GM23338 (cell line): ENCODE data around the gene HMCN2. TPM values are rescaled to one million over a fixed set of nuclear protein-coding genes. Genes with fewer than 3 reads are reported as not detected.

ENCODE experiments used
- ATAC-seq: fragments of 200-7000 bp; cut with Tn5 transposase; 3 replicates; pipeline ENCODE4 v1.9.1; 2020
- DNase-seq: peaks from one replicate; pipeline ENCODE4 v3.0.0-alpha.2; 2015; ENCODE audit warnings: low spot score
- H2AFZ ChIP-seq: fragments of 200-600 bp; sonication (generic); 2 replicates; pipeline ENCODE4 v1.8.0; 2016; ENCODE audit warnings: antibody characterized with exemption, mild to moderate bottlenecking, moderate library complexity
- H3F3A ChIP-seq: fragments of 200-600 bp; sonication (generic); replicated peaks from 2 replicates; pipeline ENCODE4 v1.8.0; 2017; ENCODE audit warnings: antibody characterized with exemption, mixed run types, low read depth
- H3K27ac ChIP-seq: fragments of 200-600 bp; sonication (generic); 2 replicates; pipeline ENCODE4 v1.6.1; 2016; ENCODE audit warnings: low read depth
- H3K27me3 ChIP-seq: fragments of 200-600 bp; sonication (generic); 2 replicates; pipeline ENCODE4 v1.8.0; 2016; ENCODE audit warnings: mild to moderate bottlenecking, mixed run types, moderate library complexity; ENCODE audit not compliant: insufficient read depth
- H3K36me3 ChIP-seq: fragments of 200-600 bp; sonication (generic); 2 replicates; pipeline ENCODE4 v1.8.0; 2016; ENCODE audit warnings: mild to moderate bottlenecking; ENCODE audit not compliant: insufficient read depth
- H3K4me1 ChIP-seq: fragments of 200-600 bp; sonication (generic); 2 replicates; pipeline ENCODE4 v1.8.0; 2016; ENCODE audit warnings: mild to moderate bottlenecking, moderate library complexity; ENCODE audit not compliant: insufficient read depth
- H3K4me2 ChIP-seq: fragments of 200-600 bp; sonication (generic); 2 replicates; pipeline ENCODE4 v1.7.1; 2017; ENCODE audit warnings: mixed run types
- H3K4me3 ChIP-seq: fragments of 200-600 bp; sonication (generic); 2 replicates; pipeline ENCODE4 v1.6.1; 2016; ENCODE audit warnings: mixed run types
- H3K79me2 ChIP-seq: fragments of 200-600 bp; sonication (generic); replicated peaks from 2 replicates; pipeline ENCODE4 v1.8.0; 2017; ENCODE audit warnings: mild to moderate bottlenecking; ENCODE audit not compliant: insufficient read depth
- H3K9me2 ChIP-seq: fragments of 200-600 bp; sonication (generic); 2 replicates; pipeline ENCODE4 v1.8.0; 2017; ENCODE audit not compliant: insufficient read depth
- H4K20me1 ChIP-seq: fragments of 200-600 bp; sonication (generic); replicated peaks from 2 replicates; pipeline ENCODE4 v1.8.0; 2017; ENCODE audit warnings: mild to moderate bottlenecking; ENCODE audit not compliant: insufficient read depth
- H3K27ac Mint-ChIP-seq: 2 replicates; pipeline ENCODE4 v1.8.0; 2020; ENCODE audit warnings: inconsistent platforms, mild to moderate bottlenecking, moderate library complexity, mixed read lengths
- H3K27me3 Mint-ChIP-seq: 3 replicates; pipeline ENCODE4 v1.8.0; 2022; ENCODE audit warnings: low read depth, mild to moderate bottlenecking, moderate library complexity, mixed read lengths, inconsistent platforms; ENCODE audit not compliant: insufficient read depth, poor library complexity
- H3K36me3 Mint-ChIP-seq: 3 replicates; pipeline ENCODE4 v1.8.0; 2021; ENCODE audit warnings: low read depth, mild to moderate bottlenecking, inconsistent platforms, moderate library complexity, mixed read lengths
- H3K4me1 Mint-ChIP-seq: 3 replicates; pipeline ENCODE4 v1.8.0; 2020; ENCODE audit warnings: mild to moderate bottlenecking, inconsistent platforms, mixed read lengths
- H3K4me3 Mint-ChIP-seq: 3 replicates; pipeline ENCODE4 v1.8.0; 2021; ENCODE audit warnings: moderate library complexity, mild to moderate bottlenecking, inconsistent platforms, mixed read lengths
- H3K9me3 Mint-ChIP-seq: 3 replicates; pipeline ENCODE4 v1.8.0; 2020; ENCODE audit warnings: moderate library complexity, mild to moderate bottlenecking, inconsistent platforms, mixed read lengths
- CREB1 ChIP-seq: fragments of 250-450 bp; sonication (Bioruptor Pico); IDR thresholded peaks from 2 replicates; pipeline ENCODE4 v1.5.0; 2020; ENCODE audit warnings: low read depth, mild to moderate bottlenecking, moderate library complexity
- EZH2 ChIP-seq: fragments of 200-600 bp; sonication (generic); IDR thresholded peaks from one replicate; pipeline ENCODE4 v1.8.0; 2017; ENCODE audit warnings: antibody characterized with exemption, mild to moderate bottlenecking, low read depth; ENCODE audit not compliant: unreplicated experiment
- EZH2phosphoT487 ChIP-seq: fragments of 200-600 bp; sonication (generic); IDR thresholded peaks from one replicate; pipeline ENCODE4 v1.8.1; 2018; ENCODE audit warnings: antibody characterized with exemption; ENCODE audit not compliant: unreplicated experiment
- JUNB ChIP-seq: IDR thresholded peaks from one replicate; pipeline ENCODE4 v1.6.1; 2016; ENCODE audit warnings: antibody characterized with exemption; ENCODE audit not compliant: unreplicated experiment
- NANOG ChIP-seq: IDR thresholded peaks from 2 replicates; pipeline ENCODE4 v1.6.1; 2016; ENCODE audit warnings: antibody characterized with exemption, borderline replicate concordance
- POLR2AphosphoS5 ChIP-seq: IDR thresholded peaks from 2 replicates; pipeline ENCODE4 v1.6.1; 2016; ENCODE audit warnings: antibody characterized with exemption, low read depth
- STAT1 ChIP-seq: IDR thresholded peaks from one replicate; pipeline ENCODE4 v1.6.1; 2016; ENCODE audit warnings: antibody characterized with exemption; ENCODE audit not compliant: unreplicated experiment
- ZNF114 ChIP-seq: fragments of 250-450 bp; sonication (Bioruptor Pico); IDR thresholded peaks from 2 replicates; pipeline ENCODE4 v1.5.0; 2020; ENCODE audit warnings: mild to moderate bottlenecking, moderate library complexity
- ZNF331 ChIP-seq: fragments of 250-450 bp; sonication (Bioruptor Pico); IDR thresholded peaks from 2 replicates; pipeline ENCODE4 v1.5.0; 2020; ENCODE audit warnings: low read depth, mild to moderate bottlenecking, moderate library complexity
- polyA plus RNA-seq: library from polyadenylated mRNA; unstranded; fragments of >200 nt; fragmentation: Nextera tagmentation; extraction: Ambion mirVana; gene quantifications from 2 replicates; pipeline ENCODE4 v1.2.1, GENCODE V29; 2016
- total RNA-seq: library from RNA; depleted of rRNA; stranded (reverse); fragments of >200 nt; shearing (Covaris generic); gene quantifications from 2 replicates; pipeline ENCODE4 v1.2.3, GENCODE V29; 2014
- TF ChIP-seq, protein P1 (sequence below): fragments of 250-450 bp; sonication (Bioruptor Pico); IDR thresholded peaks from 2 replicates; pipeline ENCODE4 v1.5.0; 2020; ENCODE audit warnings: mild to moderate bottlenecking, moderate library complexity
- TF ChIP-seq, protein P2 (sequence below): IDR thresholded peaks from one replicate; pipeline ENCODE4 v1.6.1; 2018; ENCODE audit warnings: antibody characterized with exemption; ENCODE audit not compliant: unreplicated experiment
- TF ChIP-seq, protein P3 (sequence below), 2 experiments: fragments of 200-600 bp in 1 of 2; sonication (generic) in 1 of 2; conservative IDR thresholded peaks; 2 replicates each; pipeline versions ENCODE4 v1.5.1 to v1.6.1; 2016 to 2017; ENCODE audit warnings: antibody characterized with exemption in 2 of 2, low read depth in 2 of 2, mild to moderate bottlenecking in 2 of 2, moderate library complexity in 1 of 2
- TF ChIP-seq, protein P4 (sequence below): IDR thresholded peaks from 2 replicates; pipeline ENCODE4 v1.6.1; 2016; ENCODE audit warnings: antibody characterized with exemption

Gene HMCN2
- total and polyA plus RNA-seq, 2 experiments from 2014 or later = 1.3 to 4.7 TPM

DNA sequence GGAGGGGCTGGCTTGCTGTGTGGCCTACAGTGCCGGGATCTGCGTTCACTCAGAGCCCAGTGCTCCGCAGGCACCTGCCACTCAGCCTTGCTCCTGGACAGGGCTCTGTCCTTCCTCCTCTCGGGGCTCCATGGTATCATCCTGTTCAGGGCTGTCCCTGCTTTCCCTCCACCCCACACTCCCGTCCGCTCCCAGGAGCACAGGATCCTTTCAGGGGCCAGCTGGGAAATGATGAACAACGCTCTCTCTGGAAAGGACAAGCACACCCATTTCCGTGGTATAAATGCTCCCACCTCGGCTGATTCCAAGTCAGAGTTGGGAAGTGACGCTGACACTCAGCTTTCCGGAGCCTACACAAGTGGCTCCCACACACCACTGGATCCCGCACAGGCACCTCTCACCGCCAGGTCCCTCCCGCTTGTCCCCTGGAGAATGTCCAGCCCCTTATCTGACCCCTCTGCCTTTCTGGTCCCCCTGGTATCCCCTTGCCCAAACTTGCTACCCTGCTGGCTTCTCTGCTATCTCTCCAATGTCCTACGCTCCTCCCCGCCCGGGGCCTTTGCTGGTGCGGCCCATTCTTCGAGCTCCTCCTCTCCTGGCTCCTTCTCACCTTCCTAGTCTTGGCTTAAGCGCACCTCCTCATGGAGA is 21.3 kb downstream of the HMCN2 start:
- no peaks in the 10 kb centered on the region for H3K36me3 ChIP-seq
- H3K4me1 ChIP-seq = no peaks in the 10 kb centered on the region
- H3K79me2 ChIP-seq = no peaks in the 10 kb centered on the region
- H4K20me1 ChIP-seq = no peaks in the 10 kb centered on the region
- Mint-ChIP-seq H3K36me3 (peaks cover 6% of the 10 kb centered on the region), H3K9me3 (no peaks in the 10 kb centered on the region), H3K27me3 (peaks cover 10% of the 10 kb centered on the region), H3K27ac (no peak overlapping the region), H3K4me1 (peaks cover 23% of the 10 kb centered on the region), H3K4me3 (no peak overlapping the region)
- no peaks in the 10 kb centered on the region for H3F3A ChIP-seq
- TF ChIP-seq, protein P1, sequence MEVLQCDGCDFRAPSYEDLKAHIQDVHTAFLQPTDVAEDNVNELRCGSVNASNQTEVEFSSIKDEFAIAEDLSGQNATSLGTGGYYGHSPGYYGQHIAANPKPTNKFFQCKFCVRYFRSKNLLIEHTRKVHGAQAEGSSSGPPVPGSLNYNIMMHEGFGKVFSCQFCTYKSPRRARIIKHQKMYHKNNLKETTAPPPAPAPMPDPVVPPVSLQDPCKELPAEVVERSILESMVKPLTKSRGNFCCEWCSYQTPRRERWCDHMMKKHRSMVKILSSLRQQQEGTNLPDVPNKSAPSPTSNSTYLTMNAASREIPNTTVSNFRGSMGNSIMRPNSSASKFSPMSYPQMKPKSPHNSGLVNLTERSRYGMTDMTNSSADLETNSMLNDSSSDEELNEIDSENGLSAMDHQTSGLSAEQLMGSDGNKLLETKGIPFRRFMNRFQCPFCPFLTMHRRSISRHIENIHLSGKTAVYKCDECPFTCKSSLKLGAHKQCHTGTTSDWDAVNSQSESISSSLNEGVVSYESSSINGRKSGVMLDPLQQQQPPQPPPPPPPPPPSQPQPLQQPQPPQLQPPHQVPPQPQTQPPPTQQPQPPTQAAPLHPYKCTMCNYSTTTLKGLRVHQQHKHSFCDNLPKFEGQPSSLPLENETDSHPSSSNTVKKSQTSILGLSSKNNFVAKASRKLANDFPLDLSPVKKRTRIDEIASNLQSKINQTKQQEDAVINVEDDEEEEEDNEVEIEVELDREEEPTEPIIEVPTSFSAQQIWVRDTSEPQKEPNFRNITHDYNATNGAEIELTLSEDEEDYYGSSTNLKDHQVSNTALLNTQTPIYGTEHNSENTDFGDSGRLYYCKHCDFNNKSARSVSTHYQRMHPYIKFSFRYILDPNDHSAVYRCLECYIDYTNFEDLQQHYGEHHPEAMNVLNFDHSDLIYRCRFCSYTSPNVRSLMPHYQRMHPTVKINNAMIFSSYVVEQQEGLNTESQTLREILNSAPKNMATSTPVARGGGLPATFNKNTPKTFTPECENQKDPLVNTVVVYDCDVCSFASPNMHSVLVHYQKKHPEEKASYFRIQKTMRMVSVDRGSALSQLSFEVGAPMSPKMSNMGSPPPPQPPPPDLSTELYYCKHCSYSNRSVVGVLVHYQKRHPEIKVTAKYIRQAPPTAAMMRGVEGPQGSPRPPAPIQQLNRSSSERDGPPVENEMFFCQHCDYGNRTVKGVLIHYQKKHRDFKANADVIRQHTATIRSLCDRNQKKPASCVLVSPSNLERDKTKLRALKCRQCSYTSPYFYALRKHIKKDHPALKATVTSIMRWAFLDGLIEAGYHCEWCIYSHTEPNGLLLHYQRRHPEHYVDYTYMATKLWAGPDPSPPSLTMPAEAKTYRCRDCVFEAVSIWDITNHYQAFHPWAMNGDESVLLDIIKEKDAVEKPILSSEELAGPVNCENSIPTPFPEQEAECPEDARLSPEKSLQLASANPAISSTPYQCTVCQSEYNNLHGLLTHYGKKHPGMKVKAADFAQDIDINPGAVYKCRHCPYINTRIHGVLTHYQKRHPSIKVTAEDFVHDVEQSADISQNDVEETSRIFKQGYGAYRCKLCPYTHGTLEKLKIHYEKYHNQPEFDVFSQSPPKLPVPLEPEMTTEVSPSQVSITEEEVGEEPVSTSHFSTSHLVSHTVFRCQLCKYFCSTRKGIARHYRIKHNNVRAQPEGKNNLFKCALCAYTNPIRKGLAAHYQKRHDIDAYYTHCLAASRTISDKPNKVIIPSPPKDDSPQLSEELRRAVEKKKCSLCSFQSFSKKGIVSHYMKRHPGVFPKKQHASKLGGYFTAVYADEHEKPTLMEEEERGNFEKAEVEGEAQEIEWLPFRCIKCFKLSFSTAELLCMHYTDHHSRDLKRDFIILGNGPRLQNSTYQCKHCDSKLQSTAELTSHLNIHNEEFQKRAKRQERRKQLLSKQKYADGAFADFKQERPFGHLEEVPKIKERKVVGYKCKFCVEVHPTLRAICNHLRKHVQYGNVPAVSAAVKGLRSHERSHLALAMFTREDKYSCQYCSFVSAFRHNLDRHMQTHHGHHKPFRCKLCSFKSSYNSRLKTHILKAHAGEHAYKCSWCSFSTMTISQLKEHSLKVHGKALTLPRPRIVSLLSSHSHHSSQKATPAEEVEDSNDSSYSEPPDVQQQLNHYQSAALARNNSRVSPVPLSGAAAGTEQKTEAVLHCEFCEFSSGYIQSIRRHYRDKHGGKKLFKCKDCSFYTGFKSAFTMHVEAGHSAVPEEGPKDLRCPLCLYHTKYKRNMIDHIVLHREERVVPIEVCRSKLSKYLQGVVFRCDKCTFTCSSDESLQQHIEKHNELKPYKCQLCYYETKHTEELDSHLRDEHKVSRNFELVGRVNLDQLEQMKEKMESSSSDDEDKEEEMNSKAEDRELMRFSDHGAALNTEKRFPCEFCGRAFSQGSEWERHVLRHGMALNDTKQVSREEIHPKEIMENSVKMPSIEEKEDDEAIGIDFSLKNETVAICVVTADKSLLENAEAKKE (CRISPR knock-in tag) = no peak
- TF ChIP-seq ZNF331 (CRISPR knock-in tag) = no peak
- no peak for TF ChIP-seq EZH2
- no peak for TF ChIP-seq STAT1
- no peak for TF ChIP-seq CREB1 (CRISPR knock-in tag)
- no peak for TF ChIP-seq ZNF114
- TF ChIP-seq, protein P2, sequence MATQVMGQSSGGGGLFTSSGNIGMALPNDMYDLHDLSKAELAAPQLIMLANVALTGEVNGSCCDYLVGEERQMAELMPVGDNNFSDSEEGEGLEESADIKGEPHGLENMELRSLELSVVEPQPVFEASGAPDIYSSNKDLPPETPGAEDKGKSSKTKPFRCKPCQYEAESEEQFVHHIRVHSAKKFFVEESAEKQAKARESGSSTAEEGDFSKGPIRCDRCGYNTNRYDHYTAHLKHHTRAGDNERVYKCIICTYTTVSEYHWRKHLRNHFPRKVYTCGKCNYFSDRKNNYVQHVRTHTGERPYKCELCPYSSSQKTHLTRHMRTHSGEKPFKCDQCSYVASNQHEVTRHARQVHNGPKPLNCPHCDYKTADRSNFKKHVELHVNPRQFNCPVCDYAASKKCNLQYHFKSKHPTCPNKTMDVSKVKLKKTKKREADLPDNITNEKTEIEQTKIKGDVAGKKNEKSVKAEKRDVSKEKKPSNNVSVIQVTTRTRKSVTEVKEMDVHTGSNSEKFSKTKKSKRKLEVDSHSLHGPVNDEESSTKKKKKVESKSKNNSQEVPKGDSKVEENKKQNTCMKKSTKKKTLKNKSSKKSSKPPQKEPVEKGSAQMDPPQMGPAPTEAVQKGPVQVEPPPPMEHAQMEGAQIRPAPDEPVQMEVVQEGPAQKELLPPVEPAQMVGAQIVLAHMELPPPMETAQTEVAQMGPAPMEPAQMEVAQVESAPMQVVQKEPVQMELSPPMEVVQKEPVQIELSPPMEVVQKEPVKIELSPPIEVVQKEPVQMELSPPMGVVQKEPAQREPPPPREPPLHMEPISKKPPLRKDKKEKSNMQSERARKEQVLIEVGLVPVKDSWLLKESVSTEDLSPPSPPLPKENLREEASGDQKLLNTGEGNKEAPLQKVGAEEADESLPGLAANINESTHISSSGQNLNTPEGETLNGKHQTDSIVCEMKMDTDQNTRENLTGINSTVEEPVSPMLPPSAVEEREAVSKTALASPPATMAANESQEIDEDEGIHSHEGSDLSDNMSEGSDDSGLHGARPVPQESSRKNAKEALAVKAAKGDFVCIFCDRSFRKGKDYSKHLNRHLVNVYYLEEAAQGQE = no peak
- TF ChIP-seq, protein P3, sequence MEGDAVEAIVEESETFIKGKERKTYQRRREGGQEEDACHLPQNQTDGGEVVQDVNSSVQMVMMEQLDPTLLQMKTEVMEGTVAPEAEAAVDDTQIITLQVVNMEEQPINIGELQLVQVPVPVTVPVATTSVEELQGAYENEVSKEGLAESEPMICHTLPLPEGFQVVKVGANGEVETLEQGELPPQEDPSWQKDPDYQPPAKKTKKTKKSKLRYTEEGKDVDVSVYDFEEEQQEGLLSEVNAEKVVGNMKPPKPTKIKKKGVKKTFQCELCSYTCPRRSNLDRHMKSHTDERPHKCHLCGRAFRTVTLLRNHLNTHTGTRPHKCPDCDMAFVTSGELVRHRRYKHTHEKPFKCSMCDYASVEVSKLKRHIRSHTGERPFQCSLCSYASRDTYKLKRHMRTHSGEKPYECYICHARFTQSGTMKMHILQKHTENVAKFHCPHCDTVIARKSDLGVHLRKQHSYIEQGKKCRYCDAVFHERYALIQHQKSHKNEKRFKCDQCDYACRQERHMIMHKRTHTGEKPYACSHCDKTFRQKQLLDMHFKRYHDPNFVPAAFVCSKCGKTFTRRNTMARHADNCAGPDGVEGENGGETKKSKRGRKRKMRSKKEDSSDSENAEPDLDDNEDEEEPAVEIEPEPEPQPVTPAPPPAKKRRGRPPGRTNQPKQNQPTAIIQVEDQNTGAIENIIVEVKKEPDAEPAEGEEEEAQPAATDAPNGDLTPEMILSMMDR (conservative IDR thresholded peaks at IDR 0.05; ENCODE audit: low read depth in 2 of 2) = no peak
- TF ChIP-seq JUNB = no peak
- TF ChIP-seq, protein P4, sequence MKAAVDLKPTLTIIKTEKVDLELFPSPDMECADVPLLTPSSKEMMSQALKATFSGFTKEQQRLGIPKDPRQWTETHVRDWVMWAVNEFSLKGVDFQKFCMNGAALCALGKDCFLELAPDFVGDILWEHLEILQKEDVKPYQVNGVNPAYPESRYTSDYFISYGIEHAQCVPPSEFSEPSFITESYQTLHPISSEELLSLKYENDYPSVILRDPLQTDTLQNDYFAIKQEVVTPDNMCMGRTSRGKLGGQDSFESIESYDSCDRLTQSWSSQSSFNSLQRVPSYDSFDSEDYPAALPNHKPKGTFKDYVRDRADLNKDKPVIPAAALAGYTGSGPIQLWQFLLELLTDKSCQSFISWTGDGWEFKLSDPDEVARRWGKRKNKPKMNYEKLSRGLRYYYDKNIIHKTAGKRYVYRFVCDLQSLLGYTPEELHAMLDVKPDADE = no peak
- no peak for TF ChIP-seq EZH2phosphoT487
- no peak for TF ChIP-seq POLR2AphosphoS5
- no peak for TF ChIP-seq NANOG
- no peaks in the 10 kb centered on the region for H3K9me2 ChIP-seq
- no peak for DNase-seq
- no peak for ATAC-seq
- H3K4me2 ChIP-seq = no peak overlapping the region
- H3K4me3 ChIP-seq = no peak overlapping the region
- H3K27me3 ChIP-seq = no peaks in the 10 kb centered on the region
- peak overlapping the region; percentile 55; the same call in 1 of the 2 replicates for H3K27ac ChIP-seq
- no peak overlapping the region for H2AFZ ChIP-seq
